HG03378 (cell line): ENCODE measurements around the gene IGSF21.

Source experiments
- ATAC-seq: cut with Tn5 transposase; IDR thresholded peaks from one replicate; pipeline ENCODE4 v1.9.1; 2021; ENCODE audit warnings: mild to moderate bottlenecking, moderate library complexity; ENCODE audit not compliant: unreplicated experiment

Gene IGSF21

GRCh38 chr1:18249631-18250030, 142.0 kb downstream of the IGSF21 start:
- no peak for ATAC-seq

GRCh38 chr1:18253093-18253492, 145.5 kb downstream of the IGSF21 start:
- no peak for ATAC-seq

- no peak for ATAC-seq
Measured at GRCh38 chr1:18256282-18257235, 149.0 kb downstream of the IGSF21 start.

GRCh38 chr1:18257778-18258177, 150.2 kb downstream of the IGSF21 start:
- ATAC-seq: no peak

GRCh38 chr1:18261891-18262290, 154.3 kb downstream of the IGSF21 start:
- ATAC-seq: no peak

- ATAC-seq: no peak
Measured at GRCh38 chr1:18262726-18263125, 155.1 kb downstream of the IGSF21 start.

- no peak for ATAC-seq
Measured at GRCh38 chr1:18263547-18264120, 156.0 kb downstream of the IGSF21 start.

- ATAC-seq: no peak
Measured at GRCh38 chr1:18264450-18265039, 156.9 kb downstream of the IGSF21 start.

GRCh38 chr1:18265641-18266040, 158.0 kb downstream of the IGSF21 start:
- ATAC-seq: no peak

GRCh38 chr1:18266391-18266790, 158.8 kb downstream of the IGSF21 start:
- no peak for ATAC-seq

- no peak for ATAC-seq
Measured at GRCh38 chr1:18271336-18271735, 163.7 kb downstream of the IGSF21 start.

- ATAC-seq: no peak
Measured at GRCh38 chr1:18278946-18279345, 171.3 kb downstream of the IGSF21 start.

GRCh38 chr1:18279351-18280074, 171.9 kb downstream of the IGSF21 start:
- no peak for ATAC-seq

GRCh38 chr1:18280956-18281355, 173.4 kb downstream of the IGSF21 start:
- no peak for ATAC-seq

GRCh38 chr1:18282851-18283600, 175.4 kb downstream of the IGSF21 start:
- no peak for ATAC-seq

GRCh38 chr1:18283601-18284385, 176.2 kb downstream of the IGSF21 start:
- ATAC-seq: no peak

GRCh38 chr1:18284805-18285537, 177.4 kb downstream of the IGSF21 start:
- no peak for ATAC-seq

- no peak for ATAC-seq
Measured at GRCh38 chr1:18285538-18285924, 177.9 kb downstream of the IGSF21 start.

- no peak for ATAC-seq
Measured at GRCh38 chr1:18288722-18289121, 181.1 kb downstream of the IGSF21 start.
